Measurements from ENCODE around the gene SPATS2L.
A peak's percentile ranks its signal among the peaks of the same experiment; 100 is the strongest.

The SPATS2L gene

GRCh38 chr2:200379481-200380090, 73.1 kb downstream of the SPATS2L start:
- TF ChIP-seq ZNF366 (tag by site-specific recombination; conservative IDR thresholded peaks at IDR 0.05) (peak; percentile 37; the same call in 1 of the 2 replicates), ZBTB49 (tag by site-specific recombination; IDR thresholded peaks at IDR 0.05; ENCODE audit: low read depth) (no peak), PRDM10 (tag by site-specific recombination; IDR thresholded peaks at IDR 0.05) (peak; percentile 42; the same call in 1 of the 2 replicates), SP2 (tag by site-specific recombination; IDR thresholded peaks at IDR 0.05) (no peak), ZNF2 (tag by site-specific recombination; IDR thresholded peaks at IDR 0.05) (no peak)
- Histone ChIP-seq H3K9me3 (ENCODE audit: control insufficient read depth, insufficient read depth, low read depth, low read length) (no peaks in the 10 kb centered on the region), H3K4me3 (ENCODE audit: low read depth, low read length) (no peak overlapping the region), H3K36me3 (ENCODE audit: control insufficient read depth in 2 of 2, insufficient read depth in 1 of 2, low read length in 2 of 2) (no peaks in the 10 kb centered on the region), H3K4me1 (ENCODE audit: control insufficient read depth, insufficient read depth, low read length) (peaks cover 39% of the 10 kb centered on the region), H3K27ac (ENCODE audit: extremely low read depth, low read depth, low read length) (0 out of 2 replicates have a peak overlapping the region, but pooled peaks have one; percentile 43)
- ChIA-PET POLR2A (no interaction called here), CTCF (interaction anchor here (1.3 kb wide), 1 partner anchor 102 kb away, joined by 5 read pairs; no protein-coding TSS in a partner anchor)

GRCh38 chr2:200380091-200380561, 73.6 kb downstream of the SPATS2L start:
- no peak overlapping the region for H3K4me3 ChIP-seq (ENCODE audit: low read depth, low read length)
- no peak for TF ChIP-seq ZNF670 (tag by site-specific recombination; IDR thresholded peaks at IDR 0.05; ENCODE audit: low read depth)
- no peak for TF ChIP-seq ZNF202 (tag by site-specific recombination; IDR thresholded peaks at IDR 0.05; ENCODE audit: borderline replicate concordance)
- no peak for TF ChIP-seq ZNF645 (tag by site-specific recombination; IDR thresholded peaks at IDR 0.05)
- no peak for TF ChIP-seq ZNF529 (tag by site-specific recombination; IDR thresholded peaks at IDR 0.05; ENCODE audit: insufficient replicate concordance)
- TF ChIP-seq ZNF211 (tag by site-specific recombination; IDR thresholded peaks at IDR 0.05; ENCODE audit: low read depth): no peak
- peaks cover 39% of the 10 kb centered on the region for H3K4me1 ChIP-seq (ENCODE audit: control insufficient read depth, insufficient read depth, low read length)
- CTCF ChIA-PET: interaction anchor here (1.3 kb wide), 1 partner anchor 101 kb away, joined by 5 read pairs; no protein-coding TSS in a partner anchor
- H3K36me3 ChIP-seq (ENCODE audit: control insufficient read depth in 2 of 2, insufficient read depth in 1 of 2, low read length in 2 of 2): no peaks in the 10 kb centered on the region
- no peaks in the 10 kb centered on the region for H3K9me3 ChIP-seq (ENCODE audit: control insufficient read depth, insufficient read depth, low read depth, low read length)
- POLR2A ChIA-PET: no interaction called here
- H3K27ac ChIP-seq (ENCODE audit: extremely low read depth, low read depth, low read length): no peak overlapping the region

- H3K4me3 ChIP-seq (ENCODE audit: low read depth, low read length): no peak overlapping the region
- peak; percentile 43; the same call in 1 of the 2 replicates for TF ChIP-seq PRDM6 (tag by site-specific recombination; IDR thresholded peaks at IDR 0.05)
- TF ChIP-seq KLF8 (tag by site-specific recombination; IDR thresholded peaks at IDR 0.05): 0 out of 2 replicates have a peak, but pooled peaks have one; percentile 20
- no peak for TF ChIP-seq ZBTB6 (tag by site-specific recombination; IDR thresholded peaks at IDR 0.05)
- no peaks in the 10 kb centered on the region for H3K9me3 ChIP-seq (ENCODE audit: control insufficient read depth, insufficient read depth, low read depth, low read length)
- no peak overlapping the region; the same call in 1 of the 2 replicates for H3K27ac ChIP-seq (ENCODE audit: extremely low read depth, low read depth, low read length)
- ChIA-PET POLR2A (no interaction called here), CTCF (no interaction called here)
- H3K4me1 ChIP-seq (ENCODE audit: control insufficient read depth, insufficient read depth, low read length): peaks cover 39% of the 10 kb centered on the region
- H3K36me3 ChIP-seq (ENCODE audit: control insufficient read depth in 2 of 2, insufficient read depth in 1 of 2, low read length in 2 of 2): no peaks in the 10 kb centered on the region
Observed at GRCh38 chr2:200380833-200381542, 74.5 kb downstream of the SPATS2L start.

All from HEK293 (cell line).